HG02642 (cell line): ENCODE measurements around the gene ADAMTS14.

Experiments used
- ATAC-seq: cut with Tn5 transposase; IDR thresholded peaks from one replicate; pipeline ENCODE4 v1.9.1; 2021; ENCODE audit warnings: mild to moderate bottlenecking; ENCODE audit not compliant: unreplicated experiment, poor library complexity

ADAMTS14 gene

GRCh38 chr10:70809011-70809611, 136.8 kb downstream of the ADAMTS14 start:
- ATAC-seq, result no peak

GRCh38 chr10:70809726-70810125, 137.4 kb downstream of the ADAMTS14 start:
- ATAC-seq, result no peak

DNA sequence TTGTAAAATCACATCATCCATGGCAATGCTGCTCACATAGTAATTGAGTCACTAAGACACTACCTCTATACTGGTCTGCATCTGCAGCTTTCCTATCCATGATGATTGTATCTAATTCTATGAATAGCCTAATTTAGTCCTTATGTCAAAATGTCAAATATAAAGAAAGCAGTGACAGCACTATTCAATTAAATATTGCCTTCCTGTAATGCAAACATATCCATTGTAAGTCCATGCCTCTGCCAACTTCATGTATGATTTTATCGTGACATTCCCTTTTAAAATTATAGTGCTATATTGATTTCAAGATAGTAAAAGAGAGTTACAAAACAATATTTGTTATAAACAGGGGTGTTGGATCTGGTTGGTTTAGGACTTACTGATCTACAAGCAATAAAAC, 138.7 kb downstream of the ADAMTS14 start:
- ATAC-seq, result no peak

DNA sequence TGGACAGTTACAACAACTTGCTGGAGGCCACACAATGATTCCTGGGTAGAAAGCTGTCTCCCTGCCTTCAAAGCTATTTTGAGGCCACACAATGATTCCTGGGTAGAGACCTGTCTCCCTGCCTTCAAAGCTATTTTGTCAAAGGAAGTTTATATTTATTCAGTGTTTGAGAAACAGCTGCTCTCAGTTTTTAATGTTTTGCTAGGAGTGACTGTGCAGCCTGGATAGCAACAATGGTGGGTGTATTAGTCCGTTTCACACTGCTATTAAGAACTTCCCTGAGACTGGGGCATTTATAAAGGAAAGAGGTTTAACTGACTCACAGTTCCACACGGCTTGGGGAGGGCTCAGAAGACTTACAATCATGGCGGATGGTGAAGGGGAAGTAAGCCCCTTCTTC, 139.6 kb downstream of the ADAMTS14 start:
- ATAC-seq, result no peak
